Testis (tissue), 3 donors: ENCODE results near the gene WFS1. TPM values are rescaled to one million over a fixed set of nuclear protein-coding genes. Genes with fewer than 3 reads are reported as not detected.

ENCODE experiments used
- DNase-seq: peaks from one replicate; pipeline ENCODE4 v3.0.0-alpha.2; 2019
- H3K27ac ChIP-seq, 2 donors: fragments of 200-600 bp; sonication (generic); one replicate each; pipeline ENCODE4 v1.5.1; 2019
- H3K27me3 ChIP-seq: fragments of 200-600 bp; sonication (generic); one replicate; pipeline ENCODE4 v1.5.1; 2019
- H3K36me3 ChIP-seq: fragments of 200-600 bp; sonication (generic); one replicate; pipeline ENCODE4 v1.5.1; 2017; ENCODE audit warnings: low read depth; ENCODE audit errors: missing control alignments
- H3K4me1 ChIP-seq: fragments of 200-600 bp; sonication (generic); one replicate; pipeline ENCODE4 v1.5.1; 2019
- H3K4me3 ChIP-seq, 2 donors: fragments of 200-600 bp; sonication (generic); one replicate each; pipeline ENCODE4 v1.5.1; 2017 to 2019
- H3K9me3 ChIP-seq: fragments of 200-600 bp; sonication (generic); one replicate; pipeline ENCODE4 v1.5.1; 2017
- CTCF ChIP-seq, 3 experiments: fragments of 450-650 bp in 2 of 3; fragments of 200-600 bp in 1 of 3; sonication (generic) in 1 of 3; IDR thresholded peaks; one replicate each; pipeline ENCODE4 v1.5.1; 2016 to 2019; ENCODE audit warnings: antibody characterized with exemption in 3 of 3, mild to moderate bottlenecking in 2 of 3, moderate library complexity in 1 of 3
- POLR2A ChIP-seq: fragments of 450-650 bp; IDR thresholded peaks from one replicate; pipeline ENCODE4 v1.6.1; 2017; ENCODE audit warnings: antibody characterized with exemption, mild to moderate bottlenecking, moderate library complexity
- WGBS, 2 donors: methylation state at CpG; one replicate each; pipeline ENCODE4 v1.1.5; 2018; 5-methylcytosine and 5-hydroxymethylcytosine counted together
- intact Hi-C: fragments of 100-400 bp; cut with DNase I; formaldehyde crosslinking; loops from one replicate; pipeline ENCODE4 v1.15.1; 2023; ENCODE audit warnings: low total_unique reads
- polyA plus RNA-seq: library from polyadenylated mRNA; stranded (reverse); fragments of 350-450 nt; fragmentation: Illumina TruSeq; extraction: RNeasy Lipid Tissue Mini Kit (QIAGEN cat#74804); gene quantifications from one replicate; pipeline ENCODE4 v1.2.3, GENCODE V29; 2014; ENCODE audit warnings: low read depth, low replicate concordance; ENCODE audit not compliant: insufficient read depth
- total RNA-seq, 2 donors: library from RNA; depleted of rRNA; stranded (reverse); fragments of >200 nt; gene quantifications; one replicate each; pipeline ENCODE4 v1.2.3, GENCODE V29; 2016

Gene WFS1
- total and polyA plus RNA-seq, 3 donors from 2014 or later = 80.4 to 202 (median 124) TPM

GRCh38 chr4:6332042-6332668 is 62.5 kb downstream of the WFS1 start:
- no peaks in the 10 kb centered on the region for H3K27me3 ChIP-seq
- no peak overlapping the region for H3K4me3 ChIP-seq
- H3K9me3 ChIP-seq = no peaks in the 10 kb centered on the region
- H3K36me3 ChIP-seq = no peaks in the 10 kb centered on the region
- no peaks in the 10 kb centered on the region for H3K4me1 ChIP-seq
- intact Hi-C loops = loop anchor here (10.0 kb wide), 1 partner anchor 213 kb away; no protein-coding TSS in a partner anchor
- WGBS, 2 donors = 54 to 65% methylated on average over 4 to 18 of the region's 18 CpGs
- peak; percentile 63 for DNase-seq
- peak; percentile 63 to 69 (median 69) for TF ChIP-seq CTCF (IDR thresholded peaks at IDR 0.05)
- no peak for TF ChIP-seq POLR2A
- no peak overlapping the region for H3K27ac ChIP-seq

GRCh38 chr4:6332669-6333050 is 63.0 kb downstream of the WFS1 start:
- H3K4me3 ChIP-seq = no peak overlapping the region
- no peak for DNase-seq
- H3K4me1 ChIP-seq = no peaks in the 10 kb centered on the region
- H3K9me3 ChIP-seq = no peaks in the 10 kb centered on the region
- H3K36me3 ChIP-seq = no peaks in the 10 kb centered on the region
- no peak overlapping the region for H3K27ac ChIP-seq
- intact Hi-C loops = loop anchor here (10.0 kb wide), 1 partner anchor 212 kb away; no protein-coding TSS in a partner anchor
- no peaks in the 10 kb centered on the region for H3K27me3 ChIP-seq
- no peak for TF ChIP-seq POLR2A
- 87 to 88% methylated on average over 5 to 6 of the region's 6 CpGs for WGBS, 2 donors

- TF ChIP-seq POLR2A (no peak), CTCF (IDR thresholded peaks at IDR 0.05) (peak in 1 of 3 experiments; percentile 66)
- 86 to 87% methylated on average over 19 of the region's 19 CpGs for WGBS, 2 donors
- H3K4me3 ChIP-seq = no peak overlapping the region
- H3K36me3 ChIP-seq = no peaks in the 10 kb centered on the region
- no peaks in the 10 kb centered on the region for H3K27me3 ChIP-seq
- H3K4me1 ChIP-seq = no peaks in the 10 kb centered on the region
- peak; percentile 38 for DNase-seq
- intact Hi-C loops = loop anchor here (10.0 kb wide), 1 partner anchor 211 kb away; no protein-coding TSS in a partner anchor
- H3K27ac ChIP-seq = no peak overlapping the region
- no peaks in the 10 kb centered on the region for H3K9me3 ChIP-seq
Observed at GRCh38 chr4:6333301-6334202, 63.9 kb downstream of the WFS1 start.

GRCh38 chr4:6334203-6334887 is 64.7 kb downstream of the WFS1 start:
- intact Hi-C loops = loop anchor here (10.0 kb wide), 1 partner anchor 210 kb away; no protein-coding TSS in a partner anchor
- no peaks in the 10 kb centered on the region for H3K27me3 ChIP-seq
- TF ChIP-seq CTCF (IDR thresholded peaks at IDR 0.05) = no peak
- DNase-seq = no peak
- no peaks in the 10 kb centered on the region for H3K4me1 ChIP-seq
- WGBS, 2 donors = 78 to 84% methylated on average over 4 to 5 of the region's 5 CpGs
- no peaks in the 10 kb centered on the region for H3K9me3 ChIP-seq
- no peak overlapping the region for H3K27ac ChIP-seq
- H3K4me3 ChIP-seq = no peak overlapping the region
- H3K36me3 ChIP-seq = no peaks in the 10 kb centered on the region
